HCT116 (cell line): Measurements from ENCODE around the gene SLC12A7. TPM values are rescaled to one million over a fixed set of nuclear protein-coding genes. Genes with fewer than 3 reads are reported as not detected.
"Not testable (repeated sequence)": the region's sequence is repeated elsewhere in the genome, so short reads cannot be mapped to it uniquely, and the experiment has no call there.

Experiments
- ATAC-seq: fragments of 200-7000 bp; cut with Tn5 transposase; 2 replicates; pipeline ENCODE4 v1.9.1; 2020; ENCODE audit warnings: mild to moderate bottlenecking, moderate library complexity
- BruUV-seq: library from RNA; stranded (reverse); fragments of 400-500 nt; replicated peaks from 2 replicates; lab custom pipeline; 2021; lab: Mats Ljungman, UMichigan
- CTCF ChIA-PET: fragments of 300-600 bp; sonication (Branson Sonifier 250); formaldehyde crosslinking; loops from one replicate; lab custom pipeline; 2021; ENCODE audit warnings: antibody characterized with exemption; lab: Charles Lee
- POLR2A ChIA-PET: fragments of 300-600, 350-600 bp; sonication (Branson Sonifier 250); formaldehyde crosslinking; loops from one replicate; lab custom pipeline; 2021; ENCODE audit warnings: antibody characterized with exemption; lab: Charles Lee
- RAD21 ChIA-PET, 2 experiments: fragments of 300-600 bp; sonication (Branson Sonifier 250); formaldehyde crosslinking; loops; one replicate each; lab custom pipeline; 2023; ENCODE audit warnings: low total read pairs in 2 of 2; ENCODE audit not compliant: uncharacterized antibody in 2 of 2, unreplicated experiment in 2 of 2, low non-redundant PET in 1 of 2; lab: Charles Lee
- DNase-seq: peaks from one replicate; pipeline ENCODE4 v3.0.0-alpha.2; 2010; ENCODE audit warnings: low read depth, low spot score
- H2AFZ ChIP-seq: fragments of 200-600 bp; shearing (Covaris generic), sonication (generic); 2 replicates; pipeline ENCODE4 v1.6.1; 2017; ENCODE audit warnings: low read depth, mixed run types, mixed read lengths, antibody characterized with exemption, low read length; ENCODE audit not compliant: poor library complexity, severe bottlenecking
- H3K27ac ChIP-seq: 2 replicates; pipeline ENCODE4 v1.5.1; 2012; ENCODE audit warnings: low read depth, low read length
- H3K27me3 ChIP-seq: fragments of 200-600 bp; sonication (generic); 2 replicates; pipeline ENCODE4 v1.6.1; 2016; ENCODE audit warnings: mixed run types, low read length, mixed read lengths; ENCODE audit not compliant: insufficient read depth
- H3K36me3 ChIP-seq, 2 experiments: fragments of 200-500 bp in 1 of 2; fragments of 200-600 bp in 1 of 2; sonication (Bioruptor generic) in 1 of 2; sonication (generic) in 1 of 2; 2 replicates each; pipeline versions ENCODE4 v1.5.1 to v1.6.1; 2014 to 2016; ENCODE audit warnings: low read length in 2 of 2, inconsistent platforms in 1 of 2, mixed read lengths in 1 of 2, mixed run types in 1 of 2; ENCODE audit not compliant: insufficient read depth in 2 of 2, control insufficient read depth in 1 of 2
- H3K4me1 ChIP-seq, 2 experiments: fragments of 200-600 bp in 1 of 2; sonication (generic) in 1 of 2; 2 replicates each; pipeline versions ENCODE4 v1.5.1 to v1.6.1; 2012 to 2017; ENCODE audit warnings: low read length in 2 of 2, inconsistent platforms in 1 of 2, mild to moderate bottlenecking in 1 of 2, mixed read lengths in 1 of 2, mixed run types in 1 of 2, moderate library complexity in 1 of 2; ENCODE audit not compliant: insufficient read depth in 2 of 2, control insufficient read depth in 1 of 2
- H3K4me2 ChIP-seq: fragments of 200-600 bp; sonication (generic); 2 replicates; pipeline ENCODE4 v1.6.1; 2017; ENCODE audit warnings: mixed run types, low read length, mixed read lengths
- H3K4me3 ChIP-seq, 2 experiments: fragments of 200-600 bp in 1 of 2; sonication (generic) in 1 of 2; replicated peaks in 1 of 2; 2 replicates each; pipeline ENCODE4 v1.5.1; 2011 to 2016; ENCODE audit warnings: low read length in 2 of 2, control low read depth in 1 of 2, low read depth in 1 of 2, mild to moderate bottlenecking in 1 of 2, mixed read lengths in 1 of 2, mixed run types in 1 of 2
- H3K79me2 ChIP-seq: fragments of 200-600 bp; sonication (generic); 2 replicates; pipeline ENCODE4 v1.6.1; 2017; ENCODE audit warnings: mild to moderate bottlenecking, mixed run types, low read length, moderate library complexity, mixed read lengths; ENCODE audit not compliant: insufficient read depth
- H3K9ac ChIP-seq: fragments of 200-600 bp; sonication (generic); 2 replicates; pipeline ENCODE4 v1.6.1; 2016; ENCODE audit warnings: low read length, mixed read lengths
- H3K9me2 ChIP-seq: fragments of 200-600 bp; sonication (generic), shearing (Covaris generic); 2 replicates; pipeline ENCODE4 v1.6.1; 2017; ENCODE audit warnings: mixed run types, mild to moderate bottlenecking, moderate library complexity; ENCODE audit not compliant: insufficient read depth
- H3K9me3 ChIP-seq, 2 experiments: fragments of 200-500 bp in 1 of 2; fragments of 200-600 bp in 1 of 2; sonication (Bioruptor generic) in 1 of 2; sonication (generic) in 1 of 2; 2 replicates each; pipeline ENCODE4 v1.6.1; 2014 to 2017; ENCODE audit warnings: low read length in 2 of 2, mixed read lengths in 2 of 2, inconsistent platforms in 1 of 2, low read depth in 1 of 2, mild to moderate bottlenecking in 1 of 2, mixed run types in 1 of 2, moderate library complexity in 1 of 2; ENCODE audit not compliant: control insufficient read depth in 1 of 2, insufficient read depth in 1 of 2
- H4K20me1 ChIP-seq: fragments of 200-600 bp; sonication (generic), shearing (Covaris generic); 2 replicates; pipeline ENCODE4 v1.6.1; 2017; ENCODE audit warnings: mixed run types, mild to moderate bottlenecking, moderate library complexity; ENCODE audit not compliant: insufficient read depth
- CBX3 ChIP-seq: IDR thresholded peaks from 2 replicates; pipeline ENCODE4 v1.6.1; 2012; ENCODE audit warnings: low read depth
- EGR1 ChIP-seq: IDR thresholded peaks from 2 replicates; pipeline ENCODE4 v1.6.1; 2012; ENCODE audit warnings: low read depth
- ELF1 ChIP-seq: IDR thresholded peaks from 2 replicates; pipeline ENCODE4 v1.6.1; 2012; ENCODE audit warnings: low read depth, borderline replicate concordance
- EZH2 ChIP-seq: fragments of 200-600 bp; sonication (generic); IDR thresholded peaks from 2 replicates; pipeline ENCODE4 v1.6.1; 2017; ENCODE audit warnings: antibody characterized with exemption, mixed run types
- POLR2A ChIP-seq: IDR thresholded peaks from 2 replicates; pipeline ENCODE4 v1.7.0; 2011; ENCODE audit warnings: borderline replicate concordance; ENCODE audit not compliant: insufficient read depth, insufficient read length; ENCODE audit errors: extremely low read depth
- POLR2AphosphoS5 ChIP-seq: IDR thresholded peaks from 2 replicates; pipeline ENCODE4 v1.6.1; 2011; ENCODE audit warnings: mild to moderate bottlenecking, low read depth, low read length, moderate library complexity
- RAD21 ChIP-seq: IDR thresholded peaks from 2 replicates; pipeline ENCODE4 v1.6.1; 2012; ENCODE audit warnings: low read depth, mild to moderate bottlenecking
- TCF7L2 ChIP-seq: IDR thresholded peaks from 2 replicates; pipeline ENCODE4 v1.7.0; 2011; ENCODE audit warnings: borderline replicate concordance, inconsistent platforms; ENCODE audit not compliant: insufficient read depth, insufficient read length; ENCODE audit errors: extremely low read depth
- ZFX ChIP-seq: fragments of 450-650 bp; IDR thresholded peaks from 2 replicates; pipeline ENCODE4 v1.6.1; 2017
- intact Hi-C: fragments of 100-400 bp; cut with micrococcal nuclease; formaldehyde crosslinking; loops from 2 replicates; pipeline ENCODE4 v1.10.0; 2022
- total RNA-seq: library from RNA; stranded (reverse); gene quantifications from one replicate; pipeline ENCODE4 v1.2.1, GENCODE V29; 2021; ENCODE audit not compliant: unreplicated experiment
- TF ChIP-seq, protein P1 (sequence below): IDR thresholded peaks from 2 replicates; pipeline ENCODE4 v1.6.1; 2012
- TF ChIP-seq, protein P2 (sequence below): IDR thresholded peaks from 2 replicates; pipeline ENCODE4 v1.6.1; 2012

Gene SLC12A7
- total RNA-seq, 1 experiment from 2014 or later = 29.6 TPM

DNA sequence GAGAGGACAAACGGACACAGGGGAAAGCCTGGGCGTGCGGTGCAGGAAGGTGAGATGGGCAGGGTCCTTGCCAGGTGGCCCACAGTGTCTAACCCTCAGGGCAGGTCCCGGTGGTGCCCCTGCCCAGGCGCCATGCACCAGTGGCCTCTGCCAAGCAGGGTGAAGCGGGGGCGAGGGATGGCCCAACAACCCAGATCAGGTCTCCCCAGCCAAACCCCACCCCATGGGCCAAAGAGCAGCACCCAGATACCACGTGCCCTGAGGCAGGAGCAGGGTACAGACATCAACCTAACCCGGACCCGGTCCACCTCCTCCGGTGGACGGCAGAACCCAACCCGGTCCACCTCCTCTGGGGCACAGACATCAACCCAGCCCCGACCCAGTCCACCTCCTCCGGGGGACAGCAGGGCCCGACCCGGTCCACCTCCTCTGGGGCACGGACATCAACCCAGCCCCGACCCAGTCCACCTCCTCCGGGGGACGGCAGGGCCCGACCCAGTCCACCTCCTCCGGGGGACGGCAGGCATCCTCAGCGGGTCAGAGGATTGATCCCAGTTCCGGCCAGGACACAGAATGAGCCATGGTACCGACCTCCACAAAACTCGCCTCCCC is 12.8 kb downstream of the SLC12A7 start:
- DNase-seq = no peak
- no peaks in the 10 kb centered on the region; the same call in 1 of the 2 replicates for H3K79me2 ChIP-seq
- no peak overlapping the region for H3K4me3 ChIP-seq
- RAD21 ChIA-PET = no interaction called here
- H3K27me3 ChIP-seq = no peaks in the 10 kb centered on the region
- H3K9me3 ChIP-seq = no peaks in the 10 kb centered on the region
- POLR2A ChIA-PET = no interaction called here
- no peak for ATAC-seq
- no TSS peak for BruUV-seq
- H2AFZ ChIP-seq = no peak overlapping the region
- intact Hi-C loops = no loop called here
- no peaks in the 10 kb centered on the region for H3K9me2 ChIP-seq
- CTCF ChIA-PET = no interaction called here
- H3K4me2 ChIP-seq = no peak overlapping the region
- no peaks in the 10 kb centered on the region for H4K20me1 ChIP-seq
- H3K27ac ChIP-seq = no peak overlapping the region
- TF ChIP-seq POLR2A (no peak), CBX3 (no peak), TCF7L2 (no peak), POLR2AphosphoS5 (no peak), ELF1 (no peak), EZH2 (no peak), EGR1 (no peak), ZFX (no peak), RAD21 (no peak)
- TF ChIP-seq, protein P1, sequence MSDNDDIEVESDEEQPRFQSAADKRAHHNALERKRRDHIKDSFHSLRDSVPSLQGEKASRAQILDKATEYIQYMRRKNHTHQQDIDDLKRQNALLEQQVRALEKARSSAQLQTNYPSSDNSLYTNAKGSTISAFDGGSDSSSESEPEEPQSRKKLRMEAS = no peak
- TF ChIP-seq, protein P2, sequence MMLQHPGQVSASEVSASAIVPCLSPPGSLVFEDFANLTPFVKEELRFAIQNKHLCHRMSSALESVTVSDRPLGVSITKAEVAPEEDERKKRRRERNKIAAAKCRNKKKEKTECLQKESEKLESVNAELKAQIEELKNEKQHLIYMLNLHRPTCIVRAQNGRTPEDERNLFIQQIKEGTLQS = no peak
- no peak overlapping the region for H3K9ac ChIP-seq
- H3K4me1 ChIP-seq = no peaks in the 10 kb centered on the region
- peaks cover 0 to under 1% of the 10 kb centered on the region in 2 experiments; a peak in 1 of 4 replicates for H3K36me3 ChIP-seq

DNA sequence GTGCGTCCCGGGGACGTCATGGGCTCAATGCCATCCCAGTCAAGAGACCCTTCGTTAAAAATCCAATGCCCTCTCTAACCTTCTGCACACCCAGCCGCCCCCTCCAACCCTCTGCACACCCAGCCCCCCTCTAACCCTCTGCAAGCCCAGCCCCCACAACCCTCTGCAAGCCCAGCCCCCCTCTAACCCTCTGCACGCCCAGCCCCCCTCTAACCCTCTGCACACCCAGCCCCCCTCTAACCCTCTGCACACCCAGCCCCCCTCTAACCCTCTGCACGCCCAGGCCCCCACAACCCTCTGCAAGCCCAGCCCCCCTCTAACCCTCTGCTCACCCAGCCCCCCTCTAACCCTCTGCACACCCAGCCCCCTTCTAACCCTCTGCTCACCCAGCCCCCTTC is 13.9 kb downstream of the SLC12A7 start:
- H3K4me2 ChIP-seq, POLR2A ChIA-PET, H3K79me2 ChIP-seq, DNase-seq, H3K36me3 ChIP-seq, H3K4me1 ChIP-seq, H2AFZ ChIP-seq, ATAC-seq, H4K20me1 ChIP-seq, H3K9me2 ChIP-seq, H3K27me3 ChIP-seq, H3K9ac ChIP-seq, CTCF ChIA-PET, RAD21 ChIA-PET, BruUV-seq, intact Hi-C loops, H3K4me3 ChIP-seq, H3K27ac ChIP-seq, H3K9me3 ChIP-seq: not testable (repeated sequence)
